HepG2 (cell line): ENCODE measurements around the gene CPSF6. TPM values are rescaled to one million over a fixed set of nuclear protein-coding genes. Genes with fewer than 3 reads are reported as not detected.
A peak's percentile ranks its signal among the peaks of the same experiment; 100 is the strongest.

Experiments
- FOXP1 ChIP-seq, 2 experiments: fragments of 450-650 bp in 1 of 2; IDR thresholded peaks; 2 replicates each; pipeline ENCODE4 v1.6.1; 2017 to 2018; ENCODE audit warnings: antibody characterized with exemption in 1 of 2
- GABPB1 ChIP-seq: IDR thresholded peaks from 2 replicates; pipeline ENCODE4 v1.6.1; 2016; ENCODE audit warnings: mild to moderate bottlenecking, missing genetic modification reagents, moderate library complexity, missing compliant biosample characterization
- JDP2 ChIP-seq: sonication (generic); formaldehyde crosslinking; IDR thresholded peaks from 2 replicates; pipeline ENCODE4 v1.8.1; 2022; ENCODE audit warnings: missing genetic modification reagents, borderline replicate concordance
- KDM4B ChIP-seq: sonication (generic); formaldehyde crosslinking; IDR thresholded peaks from 2 replicates; pipeline ENCODE4 v1.4.0; 2020; ENCODE audit warnings: missing genetic modification reagents
- RNF2 ChIP-seq: fragments of 450-650 bp; conservative IDR thresholded peaks from 2 replicates; pipeline ENCODE4 v1.6.1; 2016; ENCODE audit warnings: low read depth
- ZFAT ChIP-seq: sonication (generic); formaldehyde crosslinking; conservative IDR thresholded peaks from 2 replicates; pipeline ENCODE4 v1.8.1; 2023; ENCODE audit warnings: missing genetic modification reagents, inconsistent platforms
- ZNF549 ChIP-seq: sonication (generic); formaldehyde crosslinking; IDR thresholded peaks from 2 replicates; pipeline ENCODE4 v1.5.0; 2020; ENCODE audit warnings: missing genetic modification reagents
- ZNF614 ChIP-seq: IDR thresholded peaks from 2 replicates; pipeline ENCODE4 v1.6.1; 2018; ENCODE audit warnings: missing biosample characterization, missing genetic modification reagents, inconsistent platforms, borderline replicate concordance
- ZNF790 ChIP-seq: sonication (generic); formaldehyde crosslinking; IDR thresholded peaks from 2 replicates; pipeline ENCODE4 v1.8.0; 2022; ENCODE audit warnings: missing genetic modification reagents, mild to moderate bottlenecking, borderline replicate concordance
- ZNF878 ChIP-seq: sonication (generic); formaldehyde crosslinking; IDR thresholded peaks from 2 replicates; pipeline ENCODE4 v1.8.1; 2023; ENCODE audit warnings: mild to moderate bottlenecking, missing genetic modification reagents, moderate library complexity
- polyA plus RNA-seq, 8 experiments: library from polyadenylated mRNA; depleted of rRNA in 3 of 8; stranded (reverse) in 7 of 8; unstranded in 1 of 8; fragments of >200 nt; fragmentation: Illumina TruSeq in 4 of 8; extraction: Trizol in 4 of 8; gene quantifications; 2 replicates each; pipeline versions ENCODE4 v1.2.1 to v1.2.3, GENCODE V29; 2011 to 2016; ENCODE audit warnings: low read depth in 4 of 8, missing spikeins in 1 of 8, mixed read lengths in 1 of 8; ENCODE audit not compliant: insufficient read depth in 1 of 8
- total RNA-seq, 5 experiments: library from RNA; depleted of rRNA; stranded (reverse); fragments of >200 nt; fragmentation: Illumina TruSeq; extraction: Trizol; gene quantifications; 2 replicates each; pipeline ENCODE4 v1.2.3, GENCODE V29; 2016; ENCODE audit warnings: low read depth in 1 of 5
- TF ChIP-seq, protein P1 (sequence below), 2 experiments: sonication (generic) in 1 of 2; formaldehyde crosslinking in 1 of 2; IDR thresholded peaks; 2 replicates each; pipeline versions ENCODE4 v1.6.1 to v1.9.0; 2014 to 2022; ENCODE audit warnings: antibody characterized with exemption in 1 of 2, borderline replicate concordance in 1 of 2, inconsistent platforms in 1 of 2, low read depth in 1 of 2, missing genetic modification reagents in 1 of 2
- TF ChIP-seq, protein P2 (sequence below): sonication (generic); formaldehyde crosslinking; IDR thresholded peaks from 2 replicates; pipeline ENCODE4 v1.5.0; 2020; ENCODE audit warnings: missing genetic modification reagents, mild to moderate bottlenecking, borderline replicate concordance
- TF ChIP-seq, protein P3 (sequence below): sonication (generic); formaldehyde crosslinking; IDR thresholded peaks from 2 replicates; pipeline ENCODE4 v1.9.0; 2021; ENCODE audit warnings: missing genetic modification reagents, borderline replicate concordance
- TF ChIP-seq, protein P4 (sequence below): sonication (generic); formaldehyde crosslinking; IDR thresholded peaks from 2 replicates; pipeline ENCODE4 v1.5.1; 2020; ENCODE audit warnings: mild to moderate bottlenecking, missing genetic modification reagents, moderate library complexity

Gene CPSF6
- total and polyA plus RNA-seq, 2 of the 13 experiments (the other 11 are each of a cell fraction or from before 2014, with no cell fraction given): 41.8 to 71.0 TPM

DNA sequence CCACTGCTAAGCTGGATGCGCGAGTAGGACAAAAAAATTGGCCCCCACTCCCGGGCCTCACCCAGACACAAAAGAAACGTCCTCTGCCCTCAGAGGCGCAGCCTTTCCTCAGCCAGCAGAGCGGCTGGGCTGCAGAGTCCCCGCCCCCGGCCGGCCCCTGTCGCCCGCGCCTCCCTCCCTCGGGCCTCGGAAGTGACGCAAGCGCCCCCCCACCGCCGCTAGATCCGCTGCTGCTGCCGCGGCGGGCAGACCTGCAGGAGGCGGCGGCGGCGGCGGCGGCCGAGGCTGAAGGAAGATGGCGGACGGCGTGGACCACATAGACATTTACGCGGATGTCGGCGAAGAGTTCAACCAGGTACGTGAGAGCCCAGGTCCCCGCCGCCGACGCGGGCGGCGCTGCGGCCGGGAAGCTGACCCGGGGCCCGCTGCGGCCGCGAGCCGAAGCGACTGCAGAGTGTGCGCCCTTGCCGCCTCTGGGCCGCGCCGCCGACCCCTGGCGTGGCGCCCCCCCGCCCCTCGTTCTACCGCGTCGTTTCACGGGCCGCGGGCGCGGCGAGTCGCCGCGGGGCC, at the start of gene CPSF6 (continued):
- TF ChIP-seq KDM4B (CRISPR knock-in tag): no peak
- peak; percentile 29; the same call in 1 of the 2 replicates for TF ChIP-seq ZNF614
- no peak for TF ChIP-seq ZFAT (CRISPR knock-in tag)
- TF ChIP-seq, protein P1, sequence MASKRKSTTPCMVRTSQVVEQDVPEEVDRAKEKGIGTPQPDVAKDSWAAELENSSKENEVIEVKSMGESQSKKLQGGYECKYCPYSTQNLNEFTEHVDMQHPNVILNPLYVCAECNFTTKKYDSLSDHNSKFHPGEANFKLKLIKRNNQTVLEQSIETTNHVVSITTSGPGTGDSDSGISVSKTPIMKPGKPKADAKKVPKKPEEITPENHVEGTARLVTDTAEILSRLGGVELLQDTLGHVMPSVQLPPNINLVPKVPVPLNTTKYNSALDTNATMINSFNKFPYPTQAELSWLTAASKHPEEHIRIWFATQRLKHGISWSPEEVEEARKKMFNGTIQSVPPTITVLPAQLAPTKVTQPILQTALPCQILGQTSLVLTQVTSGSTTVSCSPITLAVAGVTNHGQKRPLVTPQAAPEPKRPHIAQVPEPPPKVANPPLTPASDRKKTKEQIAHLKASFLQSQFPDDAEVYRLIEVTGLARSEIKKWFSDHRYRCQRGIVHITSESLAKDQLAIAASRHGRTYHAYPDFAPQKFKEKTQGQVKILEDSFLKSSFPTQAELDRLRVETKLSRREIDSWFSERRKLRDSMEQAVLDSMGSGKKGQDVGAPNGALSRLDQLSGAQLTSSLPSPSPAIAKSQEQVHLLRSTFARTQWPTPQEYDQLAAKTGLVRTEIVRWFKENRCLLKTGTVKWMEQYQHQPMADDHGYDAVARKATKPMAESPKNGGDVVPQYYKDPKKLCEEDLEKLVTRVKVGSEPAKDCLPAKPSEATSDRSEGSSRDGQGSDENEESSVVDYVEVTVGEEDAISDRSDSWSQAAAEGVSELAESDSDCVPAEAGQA (IDR thresholded peaks at IDR 0.05; ENCODE audit: low read depth): no peak
- TF ChIP-seq, protein P1 (CRISPR knock-in tag; IDR thresholded peaks at IDR 0.05; ENCODE audit: borderline replicate concordance): no peak; the same call in 1 of the 2 replicates
- TF ChIP-seq, protein P2, sequence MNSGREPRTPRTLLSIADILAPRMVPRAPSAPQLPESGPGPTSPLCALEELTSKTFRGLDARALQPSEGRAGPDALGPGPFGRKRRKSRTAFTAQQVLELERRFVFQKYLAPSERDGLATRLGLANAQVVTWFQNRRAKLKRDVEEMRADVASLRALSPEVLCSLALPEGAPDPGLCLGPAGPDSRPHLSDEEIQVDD (CRISPR knock-in tag): no peak
- TF ChIP-seq, protein P3, sequence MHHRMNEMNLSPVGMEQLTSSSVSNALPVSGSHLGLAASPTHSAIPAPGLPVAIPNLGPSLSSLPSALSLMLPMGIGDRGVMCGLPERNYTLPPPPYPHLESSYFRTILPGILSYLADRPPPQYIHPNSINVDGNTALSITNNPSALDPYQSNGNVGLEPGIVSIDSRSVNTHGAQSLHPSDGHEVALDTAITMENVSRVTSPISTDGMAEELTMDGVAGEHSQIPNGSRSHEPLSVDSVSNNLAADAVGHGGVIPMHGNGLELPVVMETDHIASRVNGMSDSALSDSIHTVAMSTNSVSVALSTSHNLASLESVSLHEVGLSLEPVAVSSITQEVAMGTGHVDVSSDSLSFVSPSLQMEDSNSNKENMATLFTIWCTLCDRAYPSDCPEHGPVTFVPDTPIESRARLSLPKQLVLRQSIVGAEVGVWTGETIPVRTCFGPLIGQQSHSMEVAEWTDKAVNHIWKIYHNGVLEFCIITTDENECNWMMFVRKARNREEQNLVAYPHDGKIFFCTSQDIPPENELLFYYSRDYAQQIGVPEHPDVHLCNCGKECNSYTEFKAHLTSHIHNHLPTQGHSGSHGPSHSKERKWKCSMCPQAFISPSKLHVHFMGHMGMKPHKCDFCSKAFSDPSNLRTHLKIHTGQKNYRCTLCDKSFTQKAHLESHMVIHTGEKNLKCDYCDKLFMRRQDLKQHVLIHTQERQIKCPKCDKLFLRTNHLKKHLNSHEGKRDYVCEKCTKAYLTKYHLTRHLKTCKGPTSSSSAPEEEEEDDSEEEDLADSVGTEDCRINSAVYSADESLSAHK (CRISPR knock-in tag): no peak
- no peak for TF ChIP-seq FOXP1 (IDR thresholded peaks at IDR 0.05)
- no peak for TF ChIP-seq FOXP1 (CRISPR knock-in tag; IDR thresholded peaks at IDR 0.05)
- peak; percentile 95 for TF ChIP-seq GABPB1 (CRISPR knock-in tag)
- TF ChIP-seq, protein P4, sequence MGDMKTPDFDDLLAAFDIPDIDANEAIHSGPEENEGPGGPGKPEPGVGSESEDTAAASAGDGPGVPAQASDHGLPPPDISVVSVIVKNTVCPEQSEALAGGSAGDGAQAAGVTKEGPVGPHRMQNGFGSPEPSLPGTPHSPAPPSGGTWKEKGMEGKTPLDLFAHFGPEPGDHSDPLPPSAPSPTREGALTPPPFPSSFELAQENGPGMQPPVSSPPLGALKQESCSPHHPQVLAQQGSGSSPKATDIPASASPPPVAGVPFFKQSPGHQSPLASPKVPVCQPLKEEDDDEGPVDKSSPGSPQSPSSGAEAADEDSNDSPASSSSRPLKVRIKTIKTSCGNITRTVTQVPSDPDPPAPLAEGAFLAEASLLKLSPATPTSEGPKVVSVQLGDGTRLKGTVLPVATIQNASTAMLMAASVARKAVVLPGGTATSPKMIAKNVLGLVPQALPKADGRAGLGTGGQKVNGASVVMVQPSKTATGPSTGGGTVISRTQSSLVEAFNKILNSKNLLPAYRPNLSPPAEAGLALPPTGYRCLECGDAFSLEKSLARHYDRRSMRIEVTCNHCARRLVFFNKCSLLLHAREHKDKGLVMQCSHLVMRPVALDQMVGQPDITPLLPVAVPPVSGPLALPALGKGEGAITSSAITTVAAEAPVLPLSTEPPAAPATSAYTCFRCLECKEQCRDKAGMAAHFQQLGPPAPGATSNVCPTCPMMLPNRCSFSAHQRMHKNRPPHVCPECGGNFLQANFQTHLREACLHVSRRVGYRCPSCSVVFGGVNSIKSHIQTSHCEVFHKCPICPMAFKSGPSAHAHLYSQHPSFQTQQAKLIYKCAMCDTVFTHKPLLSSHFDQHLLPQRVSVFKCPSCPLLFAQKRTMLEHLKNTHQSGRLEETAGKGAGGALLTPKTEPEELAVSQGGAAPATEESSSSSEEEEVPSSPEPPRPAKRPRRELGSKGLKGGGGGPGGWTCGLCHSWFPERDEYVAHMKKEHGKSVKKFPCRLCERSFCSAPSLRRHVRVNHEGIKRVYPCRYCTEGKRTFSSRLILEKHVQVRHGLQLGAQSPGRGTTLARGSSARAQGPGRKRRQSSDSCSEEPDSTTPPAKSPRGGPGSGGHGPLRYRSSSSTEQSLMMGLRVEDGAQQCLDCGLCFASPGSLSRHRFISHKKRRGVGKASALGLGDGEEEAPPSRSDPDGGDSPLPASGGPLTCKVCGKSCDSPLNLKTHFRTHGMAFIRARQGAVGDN: peak; percentile 78
- TF ChIP-seq ZNF790 (CRISPR knock-in tag): peak; percentile 38; the same call in 1 of the 2 replicates
- no peak for TF ChIP-seq ZNF549 (CRISPR knock-in tag)
- TF ChIP-seq ZNF878 (CRISPR knock-in tag): no peak
- TF ChIP-seq RNF2: no peak
- TF ChIP-seq JDP2 (CRISPR knock-in tag): no peak; the same call in 1 of the 2 replicates
